Measurements from ENCODE around the gene PRKG1.

The PRKG1 gene

GRCh38 chr10:51861051-51861450 is 786.8 kb downstream of the PRKG1 start:
- no peak for DNase-seq

- no peak for DNase-seq
These were observed 787.4 kb downstream of the PRKG1 start for GRCh38 chr10:51861731-51862130.

- no peak for DNase-seq
These were observed 787.9 kb downstream of the PRKG1 start for GRCh38 chr10:51862149-51862548.

GRCh38 chr10:51867956-51868355 is 793.7 kb downstream of the PRKG1 start:
- DNase-seq: no peak

GRCh38 chr10:51874131-51874530 is 799.8 kb downstream of the PRKG1 start:
- DNase-seq: no peak

GRCh38 chr10:51875610-51876009 is 801.3 kb downstream of the PRKG1 start:
- peak; percentile 30 for DNase-seq

GRCh38 chr10:51876503-51876902 is 802.2 kb downstream of the PRKG1 start:
- no peak for DNase-seq

- no peak for DNase-seq
These were observed 802.7 kb downstream of the PRKG1 start for GRCh38 chr10:51876979-51877378.

GRCh38 chr10:51877636-51878035 is 803.3 kb downstream of the PRKG1 start:
- DNase-seq: no peak

GRCh38 chr10:51878695-51879094 is 804.4 kb downstream of the PRKG1 start:
- no peak for DNase-seq

- DNase-seq: no peak
These were observed 805.0 kb downstream of the PRKG1 start for GRCh38 chr10:51879238-51879637.

- no peak for DNase-seq
These were observed 806.9 kb downstream of the PRKG1 start for GRCh38 chr10:51881213-51881612.

- DNase-seq: no peak
These were observed 812.3 kb downstream of the PRKG1 start for GRCh38 chr10:51886438-51887068.

- DNase-seq: no peak
These were observed 814.0 kb downstream of the PRKG1 start for GRCh38 chr10:51888263-51888662.

GRCh38 chr10:51892313-51892712 is 818.0 kb downstream of the PRKG1 start:
- no peak for DNase-seq

- DNase-seq: no peak
These were observed 818.8 kb downstream of the PRKG1 start for GRCh38 chr10:51892965-51893658.

GRCh38 chr10:51894771-51895578 is 820.7 kb downstream of the PRKG1 start:
- no peak for DNase-seq

- DNase-seq: no peak
These were observed 822.6 kb downstream of the PRKG1 start for GRCh38 chr10:51896849-51897248.

- no peak for DNase-seq
These were observed 823.3 kb downstream of the PRKG1 start for GRCh38 chr10:51897560-51897959.

- DNase-seq: no peak
These were observed 825.9 kb downstream of the PRKG1 start for GRCh38 chr10:51900180-51900579.

GRCh38 chr10:51903675-51904074 is 829.4 kb downstream of the PRKG1 start:
- DNase-seq: no peak

- DNase-seq: no peak
These were observed 830.7 kb downstream of the PRKG1 start for GRCh38 chr10:51905032-51905431.

GRCh38 chr10:51907361-51907760 is 833.1 kb downstream of the PRKG1 start:
- no peak for DNase-seq

GRCh38 chr10:51910189-51910588 is 835.9 kb downstream of the PRKG1 start:
- DNase-seq: peak; percentile 1

Measured in NCI-H2171 (cell line).